WTC11 (cell line): ENCODE results near the gene OSBP2. TPM values are rescaled to one million over a fixed set of nuclear protein-coding genes. Genes with fewer than 3 reads are reported as not detected.

Source experiments
- ATAC-seq: fragments of 200-7000 bp; cut with Tn5 transposase; 2 replicates; pipeline ENCODE4 v1.10.0; 2021; ENCODE audit warnings: mild to moderate bottlenecking, moderate library complexity
- CTCF ChIA-PET: fragments of 300-600 bp; sonication (Branson Sonifier 250); formaldehyde crosslinking; loops from one replicate; lab custom pipeline; 2021; ENCODE audit warnings: antibody characterized with exemption; lab: Charles Lee
- POLR2A ChIA-PET: fragments of 350-600 bp; sonication (Branson Sonifier 250); formaldehyde crosslinking; loops from one replicate; lab custom pipeline; 2021; ENCODE audit warnings: antibody characterized with exemption; lab: Charles Lee
- DNase-seq: peaks from one replicate; pipeline ENCODE4 v3.0.0; 2021; ENCODE audit warnings: low spot score
- H3K27ac Mint-ChIP-seq: 2 replicates; pipeline ENCODE4 v1.8.0; 2021; ENCODE audit warnings: mixed read lengths
- H3K27me3 Mint-ChIP-seq: 2 replicates; pipeline ENCODE4 v1.8.0; 2021; ENCODE audit warnings: low read depth, mild to moderate bottlenecking, moderate library complexity, mixed read lengths
- H3K36me3 Mint-ChIP-seq: 2 replicates; pipeline ENCODE4 v1.8.0; 2021; ENCODE audit warnings: mixed read lengths
- H3K4me1 Mint-ChIP-seq: 2 replicates; pipeline ENCODE4 v1.8.0; 2022; ENCODE audit warnings: mixed read lengths
- H3K4me3 Mint-ChIP-seq: 2 replicates; pipeline ENCODE4 v1.8.0; 2021; ENCODE audit warnings: mild to moderate bottlenecking, moderate library complexity, mixed read lengths
- H3K9me3 Mint-ChIP-seq: 2 replicates; pipeline ENCODE4 v1.8.0; 2021; ENCODE audit warnings: mixed read lengths
- ATF6 ChIP-seq: sonication (generic); formaldehyde crosslinking; IDR thresholded peaks from 2 replicates; pipeline ENCODE4 v1.8.1; 2023; ENCODE audit warnings: mild to moderate bottlenecking, missing genetic modification reagents
- ELF4 ChIP-seq: sonication (generic); formaldehyde crosslinking; IDR thresholded peaks from 2 replicates; pipeline ENCODE4 v1.8.1; 2022; ENCODE audit warnings: low read depth, mild to moderate bottlenecking, moderate library complexity, missing genetic modification reagents
- ETV6 ChIP-seq: sonication (generic); formaldehyde crosslinking; IDR thresholded peaks from 2 replicates; pipeline ENCODE4 v1.8.1; 2022; ENCODE audit warnings: mild to moderate bottlenecking, missing genetic modification reagents
- GRHL2 ChIP-seq: fragments of 250-450 bp; sonication (Bioruptor Pico); IDR thresholded peaks from 2 replicates; pipeline ENCODE4 v1.8.0; 2022; ENCODE audit warnings: mild to moderate bottlenecking, moderate library complexity; ENCODE audit not compliant: insufficient replicate concordance, severe bottlenecking
- JUN ChIP-seq: sonication (generic); formaldehyde crosslinking; IDR thresholded peaks from 2 replicates; pipeline ENCODE4 v1.8.0; 2023; ENCODE audit warnings: mild to moderate bottlenecking, missing genetic modification reagents
- MAX ChIP-seq: sonication (generic); formaldehyde crosslinking; IDR thresholded peaks from 2 replicates; pipeline ENCODE4 v1.8.0; 2022; ENCODE audit warnings: mild to moderate bottlenecking, missing genetic modification reagents
- NR1H2 ChIP-seq: sonication (generic); formaldehyde crosslinking; IDR thresholded peaks from 2 replicates; pipeline ENCODE4 v1.9.0; 2021; ENCODE audit warnings: mild to moderate bottlenecking, moderate library complexity, missing genetic modification reagents
- NR3C1 ChIP-seq: sonication (generic); formaldehyde crosslinking; conservative IDR thresholded peaks from 2 replicates; pipeline ENCODE4 v1.8.1; 2023; ENCODE audit warnings: low read depth, mild to moderate bottlenecking, missing genetic modification reagents
- PRRX2 ChIP-seq: fragments of 250-450 bp; sonication (Bioruptor Pico); IDR thresholded peaks from 2 replicates; pipeline ENCODE4 v1.8.0; 2021; ENCODE audit warnings: mild to moderate bottlenecking
- TEAD1 ChIP-seq: sonication (generic); formaldehyde crosslinking; IDR thresholded peaks from 2 replicates; pipeline ENCODE4 v1.8.0; 2022; ENCODE audit warnings: mild to moderate bottlenecking, missing genetic modification reagents
- TEAD4 ChIP-seq: sonication (generic); formaldehyde crosslinking; IDR thresholded peaks from 2 replicates; pipeline ENCODE4 v1.8.0; 2022; ENCODE audit warnings: mild to moderate bottlenecking, missing genetic modification reagents
- ZNF263 ChIP-seq: sonication (generic); formaldehyde crosslinking; IDR thresholded peaks from 2 replicates; pipeline ENCODE4 v1.8.1; 2022; ENCODE audit warnings: low read depth, mild to moderate bottlenecking, moderate library complexity, missing genetic modification reagents
- ZNF281 ChIP-seq: sonication (generic); formaldehyde crosslinking; IDR thresholded peaks from 2 replicates; pipeline ENCODE4 v1.8.0; 2023; ENCODE audit warnings: mild to moderate bottlenecking, missing genetic modification reagents
- ZNF416 ChIP-seq: fragments of 250-450 bp; sonication (Bioruptor Pico); IDR thresholded peaks from 2 replicates; pipeline ENCODE4 v1.9.0; 2021; ENCODE audit warnings: mild to moderate bottlenecking, inconsistent platforms
- total RNA-seq: library from RNA; stranded (reverse); gene quantifications from 3 replicates; pipeline ENCODE4 v1.2.3, GENCODE V29; 2021
- TF ChIP-seq, protein P1 (sequence below): sonication (generic); formaldehyde crosslinking; IDR thresholded peaks from 2 replicates; pipeline ENCODE4 v1.8.1; 2022; ENCODE audit warnings: missing genetic modification reagents, borderline replicate concordance
- TF ChIP-seq, protein P2 (sequence below): sonication (generic); formaldehyde crosslinking; IDR thresholded peaks from 2 replicates; pipeline ENCODE4 v1.8.0; 2022; ENCODE audit warnings: mild to moderate bottlenecking, missing genetic modification reagents
- TF ChIP-seq, protein P3 (sequence below): sonication (generic); formaldehyde crosslinking; IDR thresholded peaks from 2 replicates; pipeline ENCODE4 v1.8.1; 2023; ENCODE audit warnings: mild to moderate bottlenecking, missing genetic modification reagents, moderate library complexity

Gene OSBP2
- total RNA-seq, 1 experiment from 2014 or later: 4.1 TPM

DNA sequence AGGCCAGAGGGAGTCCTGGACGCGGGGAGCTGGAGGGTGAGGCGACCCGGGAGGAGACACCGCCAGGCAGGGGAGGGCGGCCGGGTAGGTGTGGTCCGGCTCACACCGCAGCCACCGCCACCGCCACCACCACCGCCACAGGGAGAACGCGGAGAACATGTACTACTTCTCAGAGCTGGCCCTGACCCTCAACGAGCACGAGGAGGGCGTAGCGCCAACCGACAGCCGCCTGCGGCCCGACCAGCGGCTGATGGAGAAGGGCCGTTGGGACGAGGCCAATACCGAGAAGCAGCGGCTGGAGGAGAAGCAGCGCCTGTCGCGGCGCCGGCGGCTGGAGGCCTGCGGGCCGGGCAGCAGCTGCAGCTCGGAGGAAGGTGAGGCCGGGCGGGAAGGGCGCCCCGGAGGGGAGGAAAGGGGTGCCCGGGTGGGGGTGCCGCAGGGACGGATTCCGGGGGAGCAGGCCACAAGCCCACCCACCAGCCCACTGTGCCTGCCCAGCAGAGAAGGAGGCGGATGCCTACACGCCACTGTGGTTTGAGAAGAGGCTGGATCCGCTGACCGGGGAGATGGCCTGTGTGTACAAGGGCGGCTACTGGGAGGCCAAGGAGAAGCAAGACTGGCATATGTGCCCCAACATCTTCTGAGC is 211.1 kb downstream of the OSBP2 start (continued):
- TF ChIP-seq, protein P1, sequence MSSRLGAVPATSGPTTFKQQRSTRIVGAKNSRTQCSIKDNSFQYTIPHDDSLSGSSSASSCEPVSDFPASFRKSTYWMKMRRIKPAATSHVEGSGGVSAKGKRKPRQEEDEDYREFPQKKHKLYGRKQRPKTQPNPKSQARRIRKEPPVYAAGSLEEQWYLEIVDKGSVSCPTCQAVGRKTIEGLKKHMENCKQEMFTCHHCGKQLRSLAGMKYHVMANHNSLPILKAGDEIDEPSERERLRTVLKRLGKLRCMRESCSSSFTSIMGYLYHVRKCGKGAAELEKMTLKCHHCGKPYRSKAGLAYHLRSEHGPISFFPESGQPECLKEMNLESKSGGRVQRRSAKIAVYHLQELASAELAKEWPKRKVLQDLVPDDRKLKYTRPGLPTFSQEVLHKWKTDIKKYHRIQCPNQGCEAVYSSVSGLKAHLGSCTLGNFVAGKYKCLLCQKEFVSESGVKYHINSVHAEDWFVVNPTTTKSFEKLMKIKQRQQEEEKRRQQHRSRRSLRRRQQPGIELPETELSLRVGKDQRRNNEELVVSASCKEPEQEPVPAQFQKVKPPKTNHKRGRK (CRISPR knock-in tag): no peak
- TF ChIP-seq TEAD4 (CRISPR knock-in tag): no peak
- TF ChIP-seq ATF6 (CRISPR knock-in tag): no peak
- TF ChIP-seq GRHL2 (CRISPR knock-in tag): no peak
- no peak for TF ChIP-seq ZNF263 (CRISPR knock-in tag)
- no peak for TF ChIP-seq TEAD1 (CRISPR knock-in tag)
- TF ChIP-seq, all 79 proteins: peak for 0

- Mint-ChIP-seq H3K4me3 (no peak overlapping the region), H3K36me3 (peaks cover 24% of the 10 kb centered on the region), H3K27ac (no peak overlapping the region), H3K4me1 (no peaks in the 10 kb centered on the region), H3K27me3 (no peaks in the 10 kb centered on the region), H3K9me3 (no peaks in the 10 kb centered on the region)
- TF ChIP-seq JUN (no peak), TEAD1 (CRISPR knock-in tag) (no peak), MAX (CRISPR knock-in tag) (no peak), ETV6 (CRISPR knock-in tag) (no peak), ZNF281 (CRISPR knock-in tag) (no peak), PRRX2 (CRISPR knock-in tag) (no peak), NR3C1 (CRISPR knock-in tag) (no peak), ZNF416 (no peak), ELF4 (CRISPR knock-in tag) (no peak), NR1H2 (CRISPR knock-in tag) (no peak)
- TF ChIP-seq, protein P2, sequence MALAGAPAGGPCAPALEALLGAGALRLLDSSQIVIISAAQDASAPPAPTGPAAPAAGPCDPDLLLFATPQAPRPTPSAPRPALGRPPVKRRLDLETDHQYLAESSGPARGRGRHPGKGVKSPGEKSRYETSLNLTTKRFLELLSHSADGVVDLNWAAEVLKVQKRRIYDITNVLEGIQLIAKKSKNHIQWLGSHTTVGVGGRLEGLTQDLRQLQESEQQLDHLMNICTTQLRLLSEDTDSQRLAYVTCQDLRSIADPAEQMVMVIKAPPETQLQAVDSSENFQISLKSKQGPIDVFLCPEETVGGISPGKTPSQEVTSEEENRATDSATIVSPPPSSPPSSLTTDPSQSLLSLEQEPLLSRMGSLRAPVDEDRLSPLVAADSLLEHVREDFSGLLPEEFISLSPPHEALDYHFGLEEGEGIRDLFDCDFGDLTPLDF (CRISPR knock-in tag): no peak
- TF ChIP-seq, protein P3, sequence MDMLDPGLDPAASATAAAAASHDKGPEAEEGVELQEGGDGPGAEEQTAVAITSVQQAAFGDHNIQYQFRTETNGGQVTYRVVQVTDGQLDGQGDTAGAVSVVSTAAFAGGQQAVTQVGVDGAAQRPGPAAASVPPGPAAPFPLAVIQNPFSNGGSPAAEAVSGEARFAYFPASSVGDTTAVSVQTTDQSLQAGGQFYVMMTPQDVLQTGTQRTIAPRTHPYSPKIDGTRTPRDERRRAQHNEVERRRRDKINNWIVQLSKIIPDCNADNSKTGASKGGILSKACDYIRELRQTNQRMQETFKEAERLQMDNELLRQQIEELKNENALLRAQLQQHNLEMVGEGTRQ (CRISPR knock-in tag): no peak
- DNase-seq (no peak), ATAC-seq (no peak)
- ChIA-PET CTCF (no interaction called here), POLR2A (no interaction called here)
Observed at GRCh38 chr22:30906411-30906810, 211.7 kb downstream of the OSBP2 start.
